ENCODE results near the gene C1QL3. TPM values are rescaled to one million over a fixed set of nuclear protein-coding genes. Genes with fewer than 3 reads are reported as not detected.

Gene C1QL3
- total RNA-seq (2022; extraction: Qiagen RNA extraction; ENCODE audit: low read depth), result not detected in 5 replicates

DNA sequence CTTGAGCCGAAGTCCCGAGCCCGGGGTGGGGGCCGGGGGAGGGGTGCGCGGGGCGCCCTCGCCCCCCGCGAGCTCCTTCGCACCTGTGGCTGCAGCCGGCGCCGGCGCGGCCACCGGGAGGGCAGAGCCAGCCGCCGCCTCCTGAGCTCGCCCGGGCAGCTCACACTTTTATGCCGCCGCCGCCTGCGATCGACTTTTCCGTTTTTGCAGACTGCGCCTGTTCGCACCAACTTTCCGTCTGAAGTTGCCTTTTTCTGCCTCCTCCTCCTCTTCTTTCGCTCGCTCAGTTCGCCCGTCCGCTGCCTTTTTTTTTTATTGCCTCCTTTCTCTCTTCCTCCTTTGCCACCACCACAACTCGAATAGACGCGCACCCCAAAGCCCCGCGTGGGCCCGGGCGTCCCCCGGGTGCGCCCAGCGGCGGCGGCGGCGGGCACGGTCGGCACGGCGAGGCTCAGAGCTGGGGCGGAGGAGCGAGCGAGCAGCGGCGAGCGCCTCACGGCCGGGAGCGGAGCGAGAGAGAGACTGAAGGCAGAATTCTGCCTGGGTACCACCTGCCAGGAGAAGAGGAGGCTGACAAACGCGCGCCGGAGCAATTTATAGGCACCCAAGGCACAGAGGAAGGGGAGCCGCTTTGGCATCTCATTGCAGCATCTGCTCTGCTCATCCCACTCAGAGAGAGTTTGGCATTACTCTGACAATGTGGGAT, at the start of gene C1QL3:
Gene C1QL3 (minus strand): TSS at position 569 of the 706 bp plus-strand sequence. CDS start 814 bp downstream, outside the sequence.

Other genes with a start within 250 kb of the C1QL3 start
- 12.2 to 16.1 TPM (median 14.1 TPM) in 5 replicates for gene PTER, start 84.9 kb downstream of the C1QL3 start, total RNA-seq (2022; extraction: Qiagen RNA extraction; ENCODE audit: low read depth)